ENCODE data around the gene BMPR1B.
"Not testable (repeated sequence)": the region's sequence is repeated elsewhere in the genome, so short reads cannot be mapped to it uniquely, and the experiment has no call there.

The BMPR1B gene

DNA sequence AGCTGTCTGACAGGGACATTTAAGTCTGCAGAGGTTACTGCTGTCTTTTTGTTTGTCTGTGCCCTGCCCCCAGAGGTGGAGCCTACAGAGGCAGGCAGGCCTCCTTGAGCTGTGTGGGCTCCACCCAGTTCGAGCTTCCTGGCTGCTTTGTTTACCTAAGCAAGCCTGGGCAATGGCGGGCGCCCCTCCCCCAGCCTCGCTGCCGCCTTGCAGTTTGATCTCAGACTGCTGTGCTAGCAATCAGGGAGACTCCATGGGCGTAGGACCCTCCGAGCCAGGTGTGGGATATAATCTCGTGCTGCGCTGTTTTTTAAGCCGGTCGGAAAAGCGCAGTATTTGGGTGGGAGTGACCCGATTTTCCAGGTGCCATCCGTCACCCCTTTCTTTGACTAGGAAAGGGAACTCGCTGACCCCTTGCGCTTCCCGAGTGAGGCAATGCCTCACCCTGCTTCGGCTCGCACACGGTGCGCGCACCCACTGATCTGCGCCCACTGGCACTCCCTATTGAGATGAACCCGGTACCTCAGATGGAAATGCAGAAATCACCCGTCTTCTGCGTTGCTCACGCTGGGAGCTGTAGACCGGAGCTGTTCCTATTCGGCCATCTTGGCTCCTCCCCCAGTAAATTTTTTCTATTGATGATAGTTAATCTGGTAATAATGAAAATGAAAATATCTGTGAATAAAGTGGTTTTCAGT is 83.6 kb downstream of the BMPR1B start:
- DNase-seq, result not testable (repeated sequence)

DNA sequence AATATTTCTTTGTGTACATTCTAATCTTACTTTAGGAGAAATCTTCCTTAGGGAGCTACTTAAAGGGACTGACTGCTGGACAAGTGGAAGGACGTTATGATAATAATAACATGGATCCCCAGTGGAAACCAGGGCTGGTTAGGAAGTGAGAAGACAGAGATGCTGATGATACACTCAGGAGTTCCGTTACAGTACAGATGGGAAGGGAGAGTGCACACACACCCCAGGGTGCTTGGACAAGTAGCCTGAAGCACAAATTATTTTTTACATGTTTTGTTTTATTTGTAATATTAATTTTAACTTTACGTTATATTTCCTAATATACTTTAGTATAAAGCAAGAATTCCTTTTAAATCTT is 84.1 kb downstream of the BMPR1B start:
- no peak for DNase-seq

DNA sequence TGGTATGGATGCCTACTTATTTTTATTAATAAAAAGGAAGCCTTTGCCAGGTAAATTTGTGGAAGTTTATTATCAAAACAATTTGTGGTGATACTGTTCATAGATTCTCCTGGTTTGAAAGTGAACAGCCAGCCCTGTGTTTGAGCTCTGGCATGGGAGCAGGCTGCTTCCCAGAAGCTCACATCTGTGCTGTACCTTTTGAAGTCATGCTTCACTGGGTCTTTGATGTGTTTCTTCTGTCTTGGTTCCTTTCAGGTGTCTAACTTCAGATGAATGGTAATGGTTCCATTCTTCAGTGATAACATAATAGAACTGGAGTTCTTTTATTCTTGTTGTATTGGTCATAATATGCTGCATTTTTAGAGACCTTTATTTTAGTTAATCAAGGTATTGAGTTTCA is 85.5 kb downstream of the BMPR1B start:
- DNase-seq, result no peak

DNA sequence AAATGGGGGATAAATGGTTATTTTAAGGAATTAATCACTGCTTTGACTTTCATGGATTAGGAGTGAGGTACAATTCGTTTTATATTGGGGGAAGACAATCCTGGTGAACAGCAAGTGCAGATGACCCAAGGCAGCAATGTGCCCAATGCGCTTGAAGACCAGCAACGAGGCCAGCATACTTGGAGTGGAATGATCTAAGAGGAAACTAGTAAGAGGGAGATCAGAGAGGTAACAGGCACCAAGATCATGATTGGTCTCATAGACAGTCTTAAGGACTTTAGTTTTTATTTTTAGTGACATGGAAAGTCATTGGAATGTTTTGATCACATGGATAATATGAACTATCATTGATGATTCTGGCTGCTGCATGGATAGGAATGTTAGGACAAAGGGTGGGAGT is 90.6 kb downstream of the BMPR1B start:
- DNase-seq, result no peak

DNA sequence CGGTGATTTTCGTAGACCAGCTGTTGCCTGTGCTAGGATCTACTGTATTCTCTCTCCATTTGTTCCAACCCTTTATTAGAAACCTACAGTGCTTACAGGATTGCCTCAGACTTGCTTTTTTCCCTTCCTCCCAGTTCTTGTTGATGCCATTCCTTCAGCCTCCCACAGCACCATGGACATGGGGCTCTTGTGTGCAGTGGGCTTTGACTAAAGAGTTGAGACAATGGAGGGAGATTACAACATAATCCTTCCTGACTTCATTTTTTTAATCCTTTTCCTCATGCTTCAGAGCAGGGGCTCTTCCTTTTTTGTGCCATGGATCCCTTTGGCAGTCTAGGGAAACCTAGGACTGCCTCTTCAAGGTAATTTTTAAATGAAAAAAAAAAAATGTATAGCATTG is 92.1 kb downstream of the BMPR1B start:
- no peak for DNase-seq

DNA sequence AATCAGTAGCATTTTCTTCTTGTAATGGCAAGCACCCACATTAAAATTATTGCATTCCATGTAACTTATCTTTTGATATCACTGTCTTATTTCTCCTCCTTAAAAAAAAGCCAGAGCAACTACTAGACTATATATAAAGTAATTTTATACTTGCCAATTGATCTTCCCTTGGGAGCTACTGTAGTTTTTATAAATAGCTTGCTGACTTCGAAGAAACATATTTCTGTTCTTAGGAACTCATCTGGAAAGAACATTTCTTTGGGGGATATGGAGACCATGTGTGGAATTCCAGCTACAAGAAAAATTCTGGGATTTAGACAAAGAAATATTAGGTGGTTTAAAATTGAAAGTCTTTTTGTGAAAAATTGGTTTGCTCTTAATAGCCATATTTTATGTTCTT is 94.9 kb downstream of the BMPR1B start:
- DNase-seq, result no peak

DNA sequence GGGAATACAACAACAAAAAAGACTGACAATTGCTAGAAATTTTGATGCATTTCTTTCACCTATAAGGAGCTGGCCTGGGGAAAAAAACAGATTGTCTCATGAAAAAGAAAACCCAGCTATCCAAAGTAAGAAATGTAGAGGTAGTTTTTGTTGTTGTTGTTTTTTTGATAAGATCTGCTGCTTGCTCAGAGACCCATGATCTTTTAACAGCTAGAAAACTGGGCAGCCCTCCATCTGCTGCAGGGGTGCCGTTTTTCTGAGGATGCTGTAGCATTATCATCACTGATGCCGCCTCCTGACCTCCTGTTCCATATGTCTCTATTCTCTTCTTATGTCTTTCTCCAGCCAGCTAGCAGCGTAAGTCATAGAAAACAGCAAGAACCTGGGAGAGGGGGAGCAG is 98.3 kb downstream of the BMPR1B start:
- no peak for DNase-seq

DNA sequence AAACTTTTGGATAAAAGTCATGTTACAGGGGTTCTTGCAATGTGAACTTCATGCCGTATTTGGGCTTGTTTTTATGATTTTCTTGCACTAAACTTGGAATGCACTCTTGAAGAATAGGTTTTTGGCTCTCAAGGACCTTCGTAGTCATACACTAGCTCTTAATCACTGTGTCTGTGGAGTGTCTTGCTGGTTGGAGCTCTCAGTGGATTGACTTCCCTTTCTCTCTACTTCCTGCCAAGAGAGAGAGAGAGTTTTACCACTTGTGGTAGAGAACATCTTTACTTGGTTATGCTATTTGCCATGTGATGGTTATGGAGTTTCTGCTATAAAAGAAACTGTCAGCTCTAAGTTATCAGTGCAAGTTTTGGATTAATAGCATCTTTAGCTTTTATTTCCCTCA is 112.4 kb downstream of the BMPR1B start:
- no peak for DNase-seq

DNA sequence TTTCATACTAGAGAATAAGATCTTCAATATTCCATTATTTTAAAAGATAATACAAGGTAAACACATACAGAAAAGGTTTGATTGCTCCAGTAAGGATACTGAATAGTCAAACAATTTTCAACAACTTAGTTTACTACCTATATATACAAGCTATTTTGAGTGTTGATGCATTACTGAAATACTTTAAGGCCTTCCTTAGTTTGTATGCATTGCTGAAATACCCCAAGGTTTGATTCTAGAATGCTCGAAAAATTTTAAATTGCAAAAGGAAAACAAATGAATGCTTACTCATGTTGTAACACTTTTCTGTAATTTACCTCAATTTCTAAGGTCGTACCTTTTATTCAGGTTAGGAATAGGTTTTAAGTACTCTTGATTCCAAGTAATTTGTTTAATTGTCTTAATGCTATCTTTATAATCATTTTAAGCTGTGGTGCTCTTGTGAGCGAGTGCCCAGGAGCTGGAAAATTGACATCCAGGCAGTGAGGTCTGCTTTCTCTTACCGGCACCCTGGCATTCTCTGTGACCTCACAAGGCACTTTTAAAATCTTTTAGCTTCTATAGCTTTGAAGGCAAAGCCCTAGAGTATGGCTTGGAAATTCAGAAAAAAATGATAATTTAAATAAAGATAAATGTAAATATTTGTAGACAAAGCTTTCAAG is 114.0 kb downstream of the BMPR1B start:
- no peak for DNase-seq

DNA sequence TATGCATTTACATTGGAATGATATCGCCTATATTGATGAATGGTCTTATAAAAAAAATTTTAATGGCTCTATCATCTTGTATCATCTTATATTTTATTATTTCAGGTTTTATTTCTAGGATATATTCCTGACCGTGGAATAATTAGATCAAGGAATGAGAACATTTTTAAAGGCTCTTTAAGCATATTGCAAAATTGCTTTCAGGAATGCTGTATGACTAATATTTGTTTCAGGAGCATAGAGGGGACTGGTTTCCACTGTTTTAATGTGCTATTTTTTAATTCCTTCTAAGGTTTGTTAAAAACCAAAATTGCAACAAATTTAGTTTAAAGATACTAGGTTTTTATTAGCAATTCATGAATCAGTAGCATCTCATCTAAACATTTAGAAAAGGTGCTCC is 120.2 kb downstream of the BMPR1B start:
- DNase-seq, result no peak

DNA sequence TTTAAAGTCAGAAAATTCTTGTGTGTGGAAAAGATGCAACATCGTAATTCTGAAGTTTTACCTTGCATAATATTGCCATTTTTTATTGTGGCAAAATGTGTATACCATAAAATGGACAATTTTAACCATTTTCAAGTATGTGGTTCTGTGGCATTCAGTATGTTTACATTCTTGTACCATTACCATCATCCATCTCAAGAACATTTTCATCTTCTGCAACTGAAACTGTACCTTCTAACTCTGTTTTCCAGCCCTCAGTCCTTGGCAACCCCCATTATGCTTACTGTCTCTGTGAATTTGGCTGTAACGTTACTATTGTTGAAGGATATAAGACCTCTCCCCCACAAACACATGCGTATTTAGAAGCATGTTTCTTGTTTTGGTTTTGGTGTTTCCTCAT is 123.2 kb downstream of the BMPR1B start:
- DNase-seq, result no peak

DNA sequence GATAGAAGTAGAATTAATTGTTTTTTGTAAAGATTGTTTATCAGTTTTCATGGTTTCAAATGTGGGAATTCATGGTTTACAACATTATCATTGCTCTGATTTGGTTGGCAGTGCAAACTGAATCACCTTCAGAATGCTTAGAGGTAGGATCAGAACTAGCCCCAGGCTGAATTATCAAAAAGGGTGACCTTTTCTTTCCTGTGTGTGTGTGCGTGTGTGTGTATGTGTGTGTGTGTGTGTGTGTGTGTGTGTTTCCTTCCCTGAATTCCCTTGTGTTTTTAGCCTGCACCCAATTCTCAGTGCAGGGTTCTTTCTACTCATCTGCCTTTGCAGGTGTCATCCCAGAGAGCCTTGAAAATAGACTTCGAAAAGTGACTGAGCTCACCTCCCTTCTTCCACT is 125.0 kb downstream of the BMPR1B start:
- DNase-seq, result no peak

DNA sequence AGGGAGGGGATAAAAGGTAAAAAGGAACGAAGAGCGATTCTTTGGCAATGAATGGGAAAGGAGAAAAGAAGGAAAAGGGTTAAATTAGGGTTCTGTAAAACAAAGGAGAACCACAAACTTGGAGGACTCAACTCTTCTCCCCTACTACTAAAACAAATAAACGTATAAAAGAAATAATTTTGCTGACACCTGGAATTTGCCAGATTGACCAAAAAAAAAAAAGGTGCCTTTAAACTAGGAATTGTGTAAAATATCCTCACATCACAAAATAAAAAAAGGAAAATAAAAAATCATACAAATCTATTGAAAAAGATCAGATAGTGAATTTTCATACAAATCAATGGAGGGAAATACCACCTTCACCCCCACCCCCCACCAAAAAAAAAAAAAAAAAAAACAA is 129.3 kb downstream of the BMPR1B start:
- DNase-seq, result no peak

DNA sequence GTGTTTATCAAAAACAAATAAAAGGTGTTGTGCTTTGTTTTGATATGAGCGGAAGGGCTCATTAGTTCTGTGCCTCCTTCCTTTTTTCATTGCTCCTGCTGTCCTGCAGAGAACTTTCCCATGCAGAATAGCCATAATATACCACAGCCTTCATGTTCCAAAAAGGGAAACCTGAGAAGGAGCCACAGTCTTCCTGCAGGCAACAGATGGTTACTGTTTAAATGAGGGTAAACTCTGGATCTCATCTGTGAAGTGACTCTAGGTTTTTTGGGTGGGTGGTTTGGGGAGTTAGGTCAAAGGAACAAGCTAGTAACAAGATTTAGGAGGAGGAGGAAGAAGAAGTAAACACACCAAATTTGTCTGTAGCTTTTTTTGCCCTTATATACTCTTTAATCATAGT is 131.8 kb downstream of the BMPR1B start:
- no peak for DNase-seq

DNA sequence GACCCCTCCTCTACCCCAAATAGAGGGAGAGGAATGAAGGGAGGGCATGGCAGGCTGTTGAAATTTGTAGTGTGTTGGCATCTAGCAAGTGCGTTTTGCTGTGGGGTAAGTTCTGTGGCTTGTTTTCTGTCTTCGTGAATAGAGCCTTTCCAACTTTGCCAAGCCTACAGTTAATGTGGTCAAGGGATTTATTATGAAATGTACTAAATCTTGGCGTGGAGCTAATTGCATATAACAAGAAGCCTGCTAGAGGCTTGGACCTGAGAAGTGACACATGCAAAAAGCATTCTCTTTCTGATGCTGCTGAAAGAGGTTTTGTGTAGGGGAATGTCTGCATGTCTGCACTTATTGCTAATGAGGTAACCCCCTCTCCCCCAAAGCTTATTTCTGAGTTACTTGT is 132.2 kb downstream of the BMPR1B start:
- no peak for DNase-seq

DNA sequence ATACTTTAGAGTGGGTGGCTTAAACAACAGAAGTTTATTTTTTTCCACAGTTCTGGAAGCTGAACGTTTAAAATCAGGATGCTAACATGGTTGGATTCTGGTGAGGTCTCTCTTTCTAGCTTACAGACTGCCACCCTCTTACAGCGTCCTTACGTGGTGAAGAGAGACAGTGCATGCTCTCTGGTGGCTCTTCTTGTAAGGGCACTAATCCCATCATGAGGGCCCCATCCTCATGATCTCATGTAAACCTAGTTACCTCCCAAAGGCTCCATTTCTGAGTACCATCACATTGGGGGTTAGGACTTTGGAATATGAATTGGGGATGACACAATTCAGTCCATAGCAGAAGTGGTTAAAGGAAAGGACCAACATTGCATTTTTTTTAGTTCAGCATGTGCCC is 132.8 kb downstream of the BMPR1B start:
- DNase-seq, result no peak

DNA sequence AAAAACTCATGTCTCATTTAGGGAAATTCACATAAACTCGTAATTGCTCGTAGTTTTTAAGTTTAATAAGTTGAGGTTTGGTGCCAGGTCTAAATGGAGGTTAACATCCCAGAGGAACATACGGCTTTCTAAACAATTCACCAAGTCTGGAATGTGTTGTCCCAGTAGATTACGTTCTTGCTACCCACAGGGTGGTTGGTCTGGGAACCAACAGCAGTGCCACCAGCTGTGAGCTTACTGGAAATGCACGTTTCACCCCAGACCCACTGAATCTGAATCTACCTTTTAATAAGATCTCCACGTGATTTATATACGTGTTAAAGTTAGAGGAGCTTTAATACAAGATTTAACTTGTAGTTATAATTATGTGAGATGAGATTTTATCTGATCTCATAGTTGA is 134.3 kb downstream of the BMPR1B start:
- no peak for DNase-seq

DNA sequence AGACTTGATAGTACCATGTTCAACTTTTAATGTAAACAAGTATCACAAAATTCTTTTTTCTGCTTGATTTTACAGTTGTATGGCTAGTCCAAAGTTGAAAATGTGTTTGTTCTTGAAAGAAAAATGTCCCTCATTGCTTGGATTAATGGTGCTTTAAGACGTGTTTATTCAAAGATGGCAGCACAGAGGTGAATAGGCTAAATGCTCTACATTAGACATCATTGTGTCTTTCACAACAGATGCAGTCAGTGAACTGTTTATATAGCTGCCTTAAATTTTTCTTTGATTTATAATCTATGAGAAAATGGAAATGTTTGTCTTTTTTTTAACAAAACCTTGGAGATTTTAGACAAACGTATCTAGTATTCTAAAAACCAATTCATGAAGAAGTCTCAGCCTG is 137.3 kb downstream of the BMPR1B start:
- no peak for DNase-seq

DNA sequence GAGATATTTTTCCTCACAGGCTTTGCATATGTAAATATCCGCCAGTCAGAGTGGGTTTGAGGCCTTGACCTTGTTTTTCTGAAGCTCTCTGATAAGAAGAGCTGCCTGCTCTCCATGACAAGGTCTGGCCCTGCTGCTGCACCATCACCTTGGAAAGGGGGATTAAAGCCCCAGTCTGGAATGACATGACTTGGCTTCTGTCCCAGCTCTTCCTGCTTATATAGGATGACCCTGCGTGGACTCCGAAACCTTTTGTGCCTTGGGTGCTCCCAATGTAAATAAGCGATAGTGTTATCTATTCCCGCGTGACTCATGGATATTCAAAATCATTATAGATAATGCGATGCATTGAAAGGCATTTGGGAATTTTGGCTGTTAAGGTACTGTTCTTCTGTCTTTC is 139.3 kb downstream of the BMPR1B start:
- no peak for DNase-seq

DNA sequence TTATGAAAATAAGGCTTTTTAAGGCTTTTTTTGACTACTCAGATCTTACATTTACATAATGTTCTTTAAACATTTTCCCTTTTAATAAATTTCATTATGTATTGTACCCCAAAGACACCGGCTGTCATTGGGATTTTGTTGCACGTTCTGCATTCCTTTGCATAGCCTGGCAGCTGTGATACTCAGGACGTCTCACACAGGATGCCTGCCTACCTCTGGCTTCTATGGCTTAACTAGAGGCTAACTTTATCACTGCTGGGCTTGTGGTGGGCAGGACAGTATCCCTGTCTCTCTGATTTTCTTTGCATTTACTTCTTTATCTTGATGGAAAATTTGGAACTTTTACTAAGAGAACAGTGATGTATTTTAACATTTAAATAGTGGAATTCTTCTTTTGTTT is 147.8 kb downstream of the BMPR1B start:
- no peak for DNase-seq

DNA sequence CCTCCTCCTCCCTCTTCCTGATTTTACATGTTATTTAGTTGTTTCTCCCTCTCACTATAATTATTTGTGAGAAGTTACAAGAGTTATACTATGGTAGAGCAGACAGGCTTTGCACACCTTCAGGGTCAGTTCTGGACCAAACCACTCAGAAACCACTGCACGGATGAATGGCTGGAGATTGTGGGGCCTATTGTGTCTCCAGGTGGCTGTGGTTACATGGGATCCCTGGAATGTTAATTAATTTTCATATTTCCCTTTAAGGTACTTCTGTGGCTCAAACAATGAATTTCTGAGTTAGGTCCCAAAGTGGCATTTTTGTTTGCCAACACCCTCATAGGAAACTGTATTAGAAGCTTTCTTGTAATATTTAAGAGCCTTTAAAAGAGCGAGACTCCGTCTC is 151.9 kb downstream of the BMPR1B start:
- DNase-seq, result no peak

DNA sequence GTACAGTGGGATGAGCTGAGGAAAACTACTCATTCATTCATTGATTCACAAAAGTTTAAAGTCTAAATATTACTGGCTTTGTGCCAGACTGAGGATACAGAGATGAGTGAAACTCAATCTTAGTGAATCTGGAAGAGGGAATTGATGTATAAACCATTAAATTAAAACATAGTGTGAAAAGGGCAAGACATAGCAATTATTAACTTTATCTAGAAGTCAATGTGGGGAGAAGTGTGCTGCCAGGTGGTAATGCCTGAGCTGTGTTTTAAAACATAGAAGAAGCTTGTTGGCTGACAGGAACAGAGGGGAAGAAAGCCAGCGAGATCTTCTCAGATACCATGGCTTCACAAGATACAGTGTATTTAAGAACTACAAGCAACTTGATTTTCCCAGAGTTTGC is 153.4 kb downstream of the BMPR1B start:
- no peak for DNase-seq

DNA sequence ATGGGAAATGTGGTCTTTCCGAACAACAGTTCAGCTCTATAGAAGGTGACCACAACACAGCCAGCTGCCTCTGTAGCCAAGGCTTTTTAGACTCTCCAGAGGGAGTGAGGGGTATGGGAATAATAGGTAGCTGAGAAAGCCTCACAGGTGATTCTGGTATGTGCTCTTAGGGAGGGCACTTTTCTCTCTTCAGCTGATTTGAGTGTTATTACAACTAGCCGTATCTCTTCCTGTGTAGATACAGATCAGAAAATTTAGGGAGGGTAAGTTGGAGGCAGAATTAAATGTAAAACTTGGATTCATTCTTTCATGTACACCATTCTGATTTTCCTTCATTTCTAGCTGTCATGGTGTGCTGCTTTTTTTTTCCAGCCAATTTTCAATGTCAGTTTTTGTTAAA is 154.9 kb downstream of the BMPR1B start:
- DNase-seq, result no peak

DNA sequence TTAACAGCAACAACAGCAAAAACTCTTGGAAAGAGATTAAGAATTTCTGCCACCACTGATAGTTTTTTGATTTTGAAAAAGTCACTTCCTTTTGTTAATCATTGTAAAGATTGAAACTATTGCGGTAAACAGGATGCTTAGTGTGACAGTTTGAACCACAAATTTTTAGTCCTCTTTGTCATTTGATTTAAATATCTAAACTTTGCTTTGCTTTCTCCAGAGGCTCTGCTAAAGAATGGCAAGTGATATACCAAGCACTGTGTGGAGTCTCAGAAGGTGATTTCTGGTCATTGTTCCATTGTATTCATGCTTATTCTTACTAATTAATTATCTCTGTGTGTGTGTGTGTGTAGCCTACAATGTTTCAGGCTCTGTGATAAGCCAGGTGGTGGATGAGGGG is 155.6 kb downstream of the BMPR1B start:
- peak; percentile 7 for DNase-seq

DNA sequence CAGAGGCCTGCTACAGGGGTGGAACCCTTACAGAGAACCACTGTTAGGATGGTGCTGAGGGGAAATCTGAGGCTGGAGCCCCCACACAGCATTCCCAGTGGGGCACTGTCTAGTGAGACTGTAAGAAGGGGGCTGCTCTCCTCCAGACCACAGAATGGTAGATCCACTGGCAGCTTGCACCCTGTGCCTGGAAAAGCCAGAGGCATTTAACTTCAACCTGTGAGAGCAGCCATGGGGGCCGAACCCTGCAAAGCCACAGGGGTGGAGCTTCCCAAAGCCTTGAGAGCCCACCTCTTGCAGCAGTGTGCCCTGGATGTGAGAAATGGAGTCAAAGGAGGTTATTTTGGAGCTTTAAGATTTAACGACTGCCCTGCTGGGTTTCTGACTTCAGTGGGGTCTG is 159.4 kb downstream of the BMPR1B start:
- DNase-seq, result no peak

All from CD4-positive, alpha-beta T cell treated with Interleukin-17A for 1 hour (primary cell).